A673 (cell line): Measurements from ENCODE around the gene SFN.

Experiments used
- EZH2 ChIP-seq: fragments of 200-600 bp; sonication (generic); IDR thresholded peaks from 2 replicates; pipeline ENCODE4 v1.6.1; 2017; ENCODE audit warnings: borderline replicate concordance, low read depth, mild to moderate bottlenecking, mixed read lengths, antibody characterized with exemption, low read length; ENCODE audit not compliant: poor library complexity, severe bottlenecking
- TF ChIP-seq, protein P1 (sequence below): fragments of 300-800, 200-600 bp; sonication (generic); conservative IDR thresholded peaks from 2 replicates; pipeline ENCODE4 v1.5.1; 2017; ENCODE audit warnings: low read depth, mild to moderate bottlenecking, antibody characterized with exemption, low read length, moderate library complexity, mixed read lengths

DNA sequence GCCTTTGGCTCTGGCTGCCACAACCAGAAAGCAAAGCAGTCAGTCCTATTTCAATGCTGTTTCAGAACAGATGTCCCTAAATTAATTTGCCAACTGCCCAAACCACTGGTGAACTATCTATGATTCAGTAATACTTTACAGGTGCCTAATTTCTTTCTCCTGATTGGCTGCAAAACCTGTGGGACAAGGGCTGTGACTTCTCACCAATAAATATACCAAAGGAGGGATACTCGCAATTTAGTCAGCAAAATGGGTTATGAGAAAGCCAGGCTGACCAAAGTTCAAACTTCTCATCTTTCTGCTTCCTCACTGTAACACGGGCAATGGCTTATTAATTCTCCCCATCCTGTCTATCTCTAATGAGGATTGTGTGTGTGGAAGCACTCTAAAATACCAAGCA, 14.4 kb downstream of the SFN start:
- no peak for TF ChIP-seq EZH2
- TF ChIP-seq, protein P1, sequence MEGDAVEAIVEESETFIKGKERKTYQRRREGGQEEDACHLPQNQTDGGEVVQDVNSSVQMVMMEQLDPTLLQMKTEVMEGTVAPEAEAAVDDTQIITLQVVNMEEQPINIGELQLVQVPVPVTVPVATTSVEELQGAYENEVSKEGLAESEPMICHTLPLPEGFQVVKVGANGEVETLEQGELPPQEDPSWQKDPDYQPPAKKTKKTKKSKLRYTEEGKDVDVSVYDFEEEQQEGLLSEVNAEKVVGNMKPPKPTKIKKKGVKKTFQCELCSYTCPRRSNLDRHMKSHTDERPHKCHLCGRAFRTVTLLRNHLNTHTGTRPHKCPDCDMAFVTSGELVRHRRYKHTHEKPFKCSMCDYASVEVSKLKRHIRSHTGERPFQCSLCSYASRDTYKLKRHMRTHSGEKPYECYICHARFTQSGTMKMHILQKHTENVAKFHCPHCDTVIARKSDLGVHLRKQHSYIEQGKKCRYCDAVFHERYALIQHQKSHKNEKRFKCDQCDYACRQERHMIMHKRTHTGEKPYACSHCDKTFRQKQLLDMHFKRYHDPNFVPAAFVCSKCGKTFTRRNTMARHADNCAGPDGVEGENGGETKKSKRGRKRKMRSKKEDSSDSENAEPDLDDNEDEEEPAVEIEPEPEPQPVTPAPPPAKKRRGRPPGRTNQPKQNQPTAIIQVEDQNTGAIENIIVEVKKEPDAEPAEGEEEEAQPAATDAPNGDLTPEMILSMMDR, result no peak
